Endothelial cell (in vitro differentiated cells): ENCODE data around the gene CRB2. TPM values are rescaled to one million over a fixed set of nuclear protein-coding genes. Genes with fewer than 3 reads are reported as not detected.

Source experiments
- DNase-seq: peaks from one replicate; pipeline ENCODE4 v3.0.0; 2021; ENCODE audit warnings: low spot score
- H3K27ac Mint-ChIP-seq: one replicate; pipeline ENCODE4 v1.8.0; 2021; ENCODE audit warnings: mixed read lengths, inconsistent platforms; ENCODE audit not compliant: unreplicated experiment
- H3K27me3 Mint-ChIP-seq: one replicate; pipeline ENCODE4 v1.8.0; 2021; ENCODE audit warnings: mild to moderate bottlenecking, moderate library complexity, mixed read lengths, inconsistent platforms; ENCODE audit not compliant: unreplicated experiment
- H3K36me3 Mint-ChIP-seq: one replicate; pipeline ENCODE4 v1.8.0; 2021; ENCODE audit warnings: mild to moderate bottlenecking, low read depth, mixed read lengths, inconsistent platforms; ENCODE audit not compliant: unreplicated experiment
- H3K4me1 Mint-ChIP-seq: one replicate; pipeline ENCODE4 v1.8.0; 2021; ENCODE audit warnings: mild to moderate bottlenecking, mixed read lengths, inconsistent platforms; ENCODE audit not compliant: unreplicated experiment
- H3K4me3 Mint-ChIP-seq: one replicate; pipeline ENCODE4 v1.8.0; 2021; ENCODE audit warnings: mild to moderate bottlenecking, mixed read lengths, inconsistent platforms; ENCODE audit not compliant: unreplicated experiment
- H3K9me3 Mint-ChIP-seq: one replicate; pipeline ENCODE4 v1.8.0; 2021; ENCODE audit warnings: mixed read lengths, inconsistent platforms; ENCODE audit not compliant: unreplicated experiment
- CTCF ChIP-seq: fragments of 200-600 bp; sonication (generic); IDR thresholded peaks from one replicate; pipeline ENCODE4 v1.5.0; 2021; ENCODE audit warnings: antibody characterized with exemption; ENCODE audit not compliant: unreplicated experiment
- total RNA-seq: library from RNA; stranded (reverse); fragmentation: NEBNext Ultra II Directional; extraction: Animal tissue kit (Norgen Biotek cat#: 25700); gene quantifications from one replicate; pipeline ENCODE4 v1.2.1, GENCODE V29; 2021; ENCODE audit not compliant: unreplicated experiment

CRB2 gene
- total RNA-seq, 1 donor from 2014 or later = 0.18 TPM

- peaks cover 6% of the 10 kb centered on the region for H3K4me1 Mint-ChIP-seq
- no peak overlapping the region for H3K27ac Mint-ChIP-seq
- peaks cover 6% of the 10 kb centered on the region for H3K27me3 Mint-ChIP-seq
- H3K9me3 Mint-ChIP-seq = no peaks in the 10 kb centered on the region
- no peak for DNase-seq
- H3K36me3 Mint-ChIP-seq = peaks cover 8% of the 10 kb centered on the region
- no peak for TF ChIP-seq CTCF
- H3K4me3 Mint-ChIP-seq = peak overlapping the region; percentile 58
Observed at GRCh38 chr9:123392802-123393201, 36.8 kb downstream of the CRB2 start.

- no peak overlapping the region for H3K27ac Mint-ChIP-seq
- no peak for DNase-seq
- no peak for TF ChIP-seq CTCF
Observed at GRCh38 chr9:123394291-123395235, 38.6 kb downstream of the CRB2 start.

GRCh38 chr9:123395276-123395688 lies 39.3 kb downstream of the CRB2 start:
- H3K4me3 Mint-ChIP-seq = no peak overlapping the region
- TF ChIP-seq CTCF = no peak
- H3K36me3 Mint-ChIP-seq = peaks cover 4% of the 10 kb centered on the region
- H3K4me1 Mint-ChIP-seq = peaks cover 6% of the 10 kb centered on the region
- no peak for DNase-seq
- peaks cover 6% of the 10 kb centered on the region for H3K27me3 Mint-ChIP-seq
- H3K9me3 Mint-ChIP-seq = no peaks in the 10 kb centered on the region
- no peak overlapping the region for H3K27ac Mint-ChIP-seq

More at GRCh38 chr9:123394291-123395235, 38.6 kb downstream of the CRB2 start:
- H3K4me3 Mint-ChIP-seq = no peak overlapping the region
- H3K27me3 Mint-ChIP-seq = peaks cover 6% of the 10 kb centered on the region
- H3K9me3 Mint-ChIP-seq = no peaks in the 10 kb centered on the region
- H3K36me3 Mint-ChIP-seq = peaks cover 7% of the 10 kb centered on the region
- H3K4me1 Mint-ChIP-seq = peaks cover 6% of the 10 kb centered on the region

- Mint-ChIP-seq H3K36me3 (peaks cover 4% of the 10 kb centered on the region), H3K9me3 (no peaks in the 10 kb centered on the region), H3K27ac (no peak overlapping the region), H3K4me1 (peaks cover 6% of the 10 kb centered on the region), H3K4me3 (no peak overlapping the region), H3K27me3 (peaks cover 6% of the 10 kb centered on the region)
- TF ChIP-seq CTCF = no peak
- no peak for DNase-seq
Observed at GRCh38 chr9:123395689-123396511, 39.9 kb downstream of the CRB2 start.
